Kidney (tissue), 14 donors: ENCODE results near the gene WDR7. TPM values are rescaled to one million over a fixed set of nuclear protein-coding genes. Genes with fewer than 3 reads are reported as not detected.

Experiments used
- DNase-seq, 5 donors: peaks; one replicate each; pipeline ENCODE4 v3.0.0-alpha.2; 2013 to 2020
- FAIRE-seq: peaks from 2 replicates; lab custom pipeline; 2012; peaks lifted over from hg19 to GRCh38; lab: Jason Lieb, UNC
- H3K27ac ChIP-seq, 2 donors: one replicate each; pipeline ENCODE4 v1.7.0; 2013; ENCODE audit warnings: low read depth in 2 of 2, low read length in 2 of 2, inconsistent platforms in 1 of 2
- H3K27me3 ChIP-seq: one replicate; pipeline ENCODE4 v1.7.1; 2013; ENCODE audit warnings: low read length, inconsistent platforms; ENCODE audit not compliant: control insufficient read depth, insufficient read depth
- H3K36me3 ChIP-seq, 3 donors: one replicate each; pipeline versions ENCODE4 v1.7.0 to v1.7.1; 2013; ENCODE audit warnings: low read length in 3 of 3, control low read depth in 1 of 3, inconsistent platforms in 1 of 3; ENCODE audit not compliant: insufficient read depth in 3 of 3, control insufficient read depth in 2 of 3
- H3K4me1 ChIP-seq, 3 donors: one replicate each; pipeline versions ENCODE4 v1.7.0 to v1.7.1; 2013; ENCODE audit warnings: low read length in 3 of 3, inconsistent platforms in 1 of 3, low read depth in 1 of 3; ENCODE audit not compliant: control insufficient read depth in 2 of 3, insufficient read depth in 2 of 3
- H3K4me3 ChIP-seq, 3 donors: one replicate each; pipeline versions ENCODE4 v1.7.0 to v1.8.1; 2013; ENCODE audit warnings: low read length in 3 of 3, control low read depth in 1 of 3, inconsistent platforms in 1 of 3
- H3K9ac ChIP-seq, 3 donors: one replicate each; pipeline versions ENCODE4 v1.7.0 to v1.7.1; 2013; ENCODE audit warnings: low read length in 3 of 3, control low read depth in 1 of 3, inconsistent platforms in 1 of 3
- H3K9me3 ChIP-seq, 3 donors: one replicate each; pipeline versions ENCODE4 v1.7.0 to v1.7.1; 2013; ENCODE audit warnings: low read length in 3 of 3, control low read depth in 1 of 3, inconsistent platforms in 1 of 3; ENCODE audit not compliant: control insufficient read depth in 2 of 3, insufficient read depth in 1 of 3
- CTCF ChIP-seq: IDR thresholded peaks from 3 replicates; pipeline ENCODE4 v1.5.1; 2012; ENCODE audit warnings: mild to moderate bottlenecking, moderate library complexity, borderline replicate concordance; ENCODE audit not compliant: insufficient read depth; ENCODE audit errors: extremely low read depth
- intact Hi-C: fragments of 100-400 bp; cut with DNase I; formaldehyde crosslinking; loops from one replicate; pipeline ENCODE4 v1.11.1; 2022
- polyA plus RNA-seq: library from polyadenylated mRNA; stranded (reverse); fragments of 350-450 nt; fragmentation: Illumina TruSeq; extraction: RNeasy Lipid Tissue Mini Kit (QIAGEN cat#74804); gene quantifications from one replicate; pipeline ENCODE4 v1.2.3, GENCODE V29; 2014; ENCODE audit warnings: low read depth, low replicate concordance; ENCODE audit not compliant: insufficient read depth
- total RNA-seq: library from RNA; stranded (reverse); fragmentation: NEBNext Ultra II Directional; extraction: Animal tissue kit (Norgen Biotek cat#: 25700); gene quantifications from one replicate; pipeline ENCODE4 v1.2.1, GENCODE V29; 2021
- donor health status: control.
- donor health status: control.
- donor health status: control.
- donor health status: control.
- donor health status: control.
- donor health status: DM: yes; HTN: yes; CAD: no.
- donor health status: Normal renal cell carcinoma (clear cell type).

The WDR7 gene
- total and polyA plus RNA-seq, 2 donors from 2014 or later, result 7.3 to 34.4 TPM

GRCh38 chr18:56937874-56938430, 286.8 kb downstream of the WDR7 start:
- intact Hi-C loops, result no loop called here
- no peak overlapping the region for H3K27ac ChIP-seq
- H3K36me3 ChIP-seq, result peaks cover 0 to 10% (median 2%) of the 10 kb centered on the region in 3 donors
- no peaks in the 10 kb centered on the region for H3K4me1 ChIP-seq
- no peak for TF ChIP-seq CTCF
- peak; percentile 37 for FAIRE-seq
- H3K27me3 ChIP-seq, result no peaks in the 10 kb centered on the region
- no peak overlapping the region for H3K9ac ChIP-seq
- H3K9me3 ChIP-seq, result no peaks in the 10 kb centered on the region
- H3K4me3 ChIP-seq, result no peak overlapping the region
- DNase-seq, result no peak

- H3K9ac ChIP-seq, result no peak overlapping the region
- intact Hi-C loops, result no loop called here
- no peak overlapping the region for H3K27ac ChIP-seq
- no peaks in the 10 kb centered on the region for H3K4me1 ChIP-seq
- no peaks in the 10 kb centered on the region for H3K9me3 ChIP-seq
- FAIRE-seq (no peak), DNase-seq (no peak)
- no peak overlapping the region for H3K4me3 ChIP-seq
- H3K27me3 ChIP-seq, result no peaks in the 10 kb centered on the region
- no peak for TF ChIP-seq CTCF
- peaks cover 0 to 3% (median 0%) of the 10 kb centered on the region in 3 donors for H3K36me3 ChIP-seq
Observed at GRCh38 chr18:56945171-56946083, 294.3 kb downstream of the WDR7 start.

GRCh38 chr18:56947236-56947635, 296.1 kb downstream of the WDR7 start:
- no peak overlapping the region for H3K4me3 ChIP-seq
- DNase-seq (no peak), FAIRE-seq (no peak)
- H3K36me3 ChIP-seq, result no peaks in the 10 kb centered on the region
- no peak overlapping the region for H3K9ac ChIP-seq
- intact Hi-C loops, result no loop called here
- no peaks in the 10 kb centered on the region for H3K27me3 ChIP-seq
- no peaks in the 10 kb centered on the region for H3K4me1 ChIP-seq
- no peak overlapping the region for H3K27ac ChIP-seq
- TF ChIP-seq CTCF, result no peak
- no peaks in the 10 kb centered on the region for H3K9me3 ChIP-seq
